ENCODE measurements around the gene ENTPD1.
"Not testable (repeated sequence)": the region's sequence is repeated elsewhere in the genome, so short reads cannot be mapped to it uniquely, and the experiment has no call there.

ENTPD1 gene

DNA sequence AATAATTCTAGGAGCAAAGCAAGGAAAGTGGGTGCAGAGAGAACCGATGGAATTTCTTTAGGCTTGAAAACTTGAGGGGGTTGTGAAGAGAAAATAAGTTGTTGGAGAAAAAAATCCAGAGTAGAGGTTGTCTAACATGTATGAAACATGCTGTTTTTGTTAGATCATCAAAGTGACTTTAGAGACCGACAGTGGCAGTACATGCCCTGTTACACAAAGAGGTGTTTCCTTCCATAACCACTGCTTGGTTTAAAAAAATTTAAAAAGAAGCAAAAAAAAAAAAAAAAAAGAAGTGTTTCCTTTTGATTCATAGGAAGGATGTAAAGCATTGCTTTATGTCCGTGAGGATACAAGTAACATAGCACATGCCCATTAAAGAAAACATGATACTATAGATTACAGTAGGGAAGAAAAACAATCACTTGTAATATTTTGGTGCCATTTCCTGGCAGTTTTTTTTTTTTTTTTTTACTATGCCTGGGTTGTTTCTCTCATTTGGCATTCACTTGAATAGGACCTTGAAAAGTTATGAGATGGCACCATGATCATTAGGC is 6.1 kb downstream of the ENTPD1 start:
- Histone ChIP-seq H3K27me3 (replicated peaks; ENCODE audit: control insufficient read depth, insufficient read depth, low read length) (no peaks in the 10 kb centered on the region), H3K36me3 (ENCODE audit: control insufficient read depth, insufficient read depth, low read length) (peaks cover 3% of the 10 kb centered on the region), H3K4me3 (replicated peaks; ENCODE audit: low read depth, low read length) (peak overlapping the region; percentile 44)
- no peak for DNase-seq (ENCODE audit: extremely low read depth, insufficient read length)
- TF ChIP-seq, protein P1, sequence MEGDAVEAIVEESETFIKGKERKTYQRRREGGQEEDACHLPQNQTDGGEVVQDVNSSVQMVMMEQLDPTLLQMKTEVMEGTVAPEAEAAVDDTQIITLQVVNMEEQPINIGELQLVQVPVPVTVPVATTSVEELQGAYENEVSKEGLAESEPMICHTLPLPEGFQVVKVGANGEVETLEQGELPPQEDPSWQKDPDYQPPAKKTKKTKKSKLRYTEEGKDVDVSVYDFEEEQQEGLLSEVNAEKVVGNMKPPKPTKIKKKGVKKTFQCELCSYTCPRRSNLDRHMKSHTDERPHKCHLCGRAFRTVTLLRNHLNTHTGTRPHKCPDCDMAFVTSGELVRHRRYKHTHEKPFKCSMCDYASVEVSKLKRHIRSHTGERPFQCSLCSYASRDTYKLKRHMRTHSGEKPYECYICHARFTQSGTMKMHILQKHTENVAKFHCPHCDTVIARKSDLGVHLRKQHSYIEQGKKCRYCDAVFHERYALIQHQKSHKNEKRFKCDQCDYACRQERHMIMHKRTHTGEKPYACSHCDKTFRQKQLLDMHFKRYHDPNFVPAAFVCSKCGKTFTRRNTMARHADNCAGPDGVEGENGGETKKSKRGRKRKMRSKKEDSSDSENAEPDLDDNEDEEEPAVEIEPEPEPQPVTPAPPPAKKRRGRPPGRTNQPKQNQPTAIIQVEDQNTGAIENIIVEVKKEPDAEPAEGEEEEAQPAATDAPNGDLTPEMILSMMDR (IDR thresholded peaks at IDR 0.05; ENCODE audit: insufficient read depth, low read length, poor library complexity, severe bottlenecking): no peak

DNA sequence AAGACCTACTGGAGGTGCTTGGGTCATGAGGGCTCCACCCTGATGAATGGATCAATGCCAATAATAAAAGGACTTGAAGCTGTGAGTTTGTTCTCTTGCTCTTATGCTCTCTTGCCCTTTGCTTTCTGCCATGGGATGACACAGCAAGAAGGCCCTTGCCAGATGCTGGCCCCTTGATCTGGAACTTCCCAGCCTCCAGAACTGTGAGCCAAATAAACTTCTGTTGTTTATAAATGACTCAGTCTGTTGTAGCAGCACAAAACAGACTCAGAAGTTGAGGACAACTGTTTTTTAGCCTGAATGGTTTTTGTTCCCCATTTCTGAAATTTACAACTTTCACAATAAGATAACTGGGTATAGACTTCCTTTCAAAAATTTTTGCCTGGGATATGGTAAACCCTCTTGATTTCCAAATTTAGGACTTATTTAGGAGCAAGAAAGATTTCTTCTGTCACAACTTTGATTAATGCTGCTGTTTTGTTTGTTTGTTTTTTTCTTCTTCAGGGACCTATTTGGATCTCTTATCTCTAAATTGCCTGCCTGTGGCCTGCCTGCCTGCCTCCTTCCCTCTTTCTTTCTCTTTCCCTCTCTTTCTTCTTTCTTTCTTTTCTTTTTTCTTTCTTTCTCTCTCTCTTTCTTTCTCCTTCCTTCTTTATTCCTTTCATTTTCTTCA is 12.1 kb downstream of the ENTPD1 start:
- Histone ChIP-seq H3K4me3 (replicated peaks; ENCODE audit: low read depth, low read length) (no peak overlapping the region; the same call in 1 of the 2 replicates), H3K27me3 (replicated peaks; ENCODE audit: control insufficient read depth, insufficient read depth, low read length) (no peaks in the 10 kb centered on the region), H3K36me3 (ENCODE audit: control insufficient read depth, insufficient read depth, low read length) (peaks cover 6% of the 10 kb centered on the region)
- TF ChIP-seq, protein P1 (IDR thresholded peaks at IDR 0.05; ENCODE audit: insufficient read depth, low read length, poor library complexity, severe bottlenecking): no peak
- peak; percentile 67 for DNase-seq (ENCODE audit: extremely low read depth, insufficient read length)

- H3K27me3 ChIP-seq (replicated peaks; ENCODE audit: control insufficient read depth, insufficient read depth, low read length): no peaks in the 10 kb centered on the region
- TF ChIP-seq, protein P1 (IDR thresholded peaks at IDR 0.05; ENCODE audit: insufficient read depth, low read length, poor library complexity, severe bottlenecking): no peak
- DNase-seq (ENCODE audit: extremely low read depth, insufficient read length): no peak
- no peak overlapping the region for H3K4me3 ChIP-seq (replicated peaks; ENCODE audit: low read depth, low read length)
- H3K36me3 ChIP-seq (ENCODE audit: control insufficient read depth, insufficient read depth, low read length): peaks cover 3% of the 10 kb centered on the region
Measured at GRCh38 chr10:95770084-95770720, 14.2 kb downstream of the ENTPD1 start.

- H3K36me3 ChIP-seq (ENCODE audit: control insufficient read depth, insufficient read depth, low read length); DNase-seq (ENCODE audit: extremely low read depth, insufficient read length); H3K27me3 ChIP-seq (replicated peaks; ENCODE audit: control insufficient read depth, insufficient read depth, low read length); H3K4me3 ChIP-seq (replicated peaks; ENCODE audit: low read depth, low read length): not testable (repeated sequence)
Measured at GRCh38 chr10:95773454-95773853, 17.5 kb downstream of the ENTPD1 start.

DNA sequence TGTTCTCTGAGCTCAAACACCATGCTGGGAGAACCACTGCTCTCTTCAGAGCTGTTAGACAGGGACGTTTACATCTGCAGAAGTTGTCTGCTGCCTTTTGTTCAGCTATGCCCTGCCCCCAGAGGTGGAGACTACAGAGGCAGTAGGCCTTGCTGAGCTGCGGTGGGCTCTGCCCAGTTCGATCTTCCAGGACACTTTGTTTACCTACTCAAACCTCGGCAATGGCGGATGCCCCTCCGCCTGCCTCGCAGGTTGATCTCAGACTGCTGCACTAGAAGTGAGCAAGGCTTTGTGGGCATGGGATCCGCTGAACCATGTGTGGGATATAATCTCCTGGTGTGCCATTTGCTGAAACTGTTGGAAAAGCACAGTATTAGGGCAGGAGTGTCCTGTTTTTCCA is 21.7 kb downstream of the ENTPD1 start:
- H3K27me3 ChIP-seq (replicated peaks; ENCODE audit: control insufficient read depth, insufficient read depth, low read length); H3K36me3 ChIP-seq (ENCODE audit: control insufficient read depth, insufficient read depth, low read length); DNase-seq (ENCODE audit: extremely low read depth, insufficient read length); H3K4me3 ChIP-seq (replicated peaks; ENCODE audit: low read depth, low read length): not testable (repeated sequence)

DNA sequence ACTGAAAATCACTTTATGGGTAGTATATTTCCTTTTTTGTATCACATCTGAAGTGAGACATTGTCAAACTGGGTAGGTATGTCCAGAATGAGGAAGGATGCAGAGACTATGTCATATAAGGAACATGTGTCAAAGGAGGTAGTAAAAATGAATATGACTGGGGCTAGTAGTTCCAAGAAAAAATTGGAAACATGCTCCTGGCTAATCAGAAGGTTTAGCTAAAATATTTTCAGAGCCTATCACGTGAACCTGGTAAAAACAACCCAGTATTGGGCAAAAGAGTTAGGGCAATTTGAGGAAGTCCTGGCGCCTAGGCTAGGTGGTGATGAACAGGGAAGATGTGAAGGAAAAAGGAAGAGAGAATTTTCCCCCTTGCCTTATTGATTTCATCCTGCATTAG is 26.4 kb downstream of the ENTPD1 start:
- no peak for DNase-seq (ENCODE audit: extremely low read depth, insufficient read length)
- H3K4me3 ChIP-seq (replicated peaks; ENCODE audit: low read depth, low read length): no peak overlapping the region
- TF ChIP-seq, protein P1 (IDR thresholded peaks at IDR 0.05; ENCODE audit: insufficient read depth, low read length, poor library complexity, severe bottlenecking): no peak
- peaks cover 4% of the 10 kb centered on the region for H3K36me3 ChIP-seq (ENCODE audit: control insufficient read depth, insufficient read depth, low read length)
- no peaks in the 10 kb centered on the region for H3K27me3 ChIP-seq (replicated peaks; ENCODE audit: control insufficient read depth, insufficient read depth, low read length)
